Measurements from ENCODE around the gene GRAMD1B.
A peak's percentile ranks its signal among the peaks of the same experiment; 100 is the strongest.

Gene GRAMD1B

GRCh38 chr11:123470842-123471241 is 40.8 kb downstream of the GRAMD1B start:
- Mint-ChIP-seq H3K27ac (no peak overlapping the region), H3K4me3 (no peak overlapping the region), H3K27me3 (ENCODE audit: low read depth, poor library complexity) (peaks cover 3% of the 10 kb centered on the region), H3K4me1 (peaks cover 26% of the 10 kb centered on the region), H3K36me3 (ENCODE audit: low read depth) (no peaks in the 10 kb centered on the region), H3K9me3 (no peaks in the 10 kb centered on the region)
- no peak for DNase-seq
- TF ChIP-seq, protein P1, sequence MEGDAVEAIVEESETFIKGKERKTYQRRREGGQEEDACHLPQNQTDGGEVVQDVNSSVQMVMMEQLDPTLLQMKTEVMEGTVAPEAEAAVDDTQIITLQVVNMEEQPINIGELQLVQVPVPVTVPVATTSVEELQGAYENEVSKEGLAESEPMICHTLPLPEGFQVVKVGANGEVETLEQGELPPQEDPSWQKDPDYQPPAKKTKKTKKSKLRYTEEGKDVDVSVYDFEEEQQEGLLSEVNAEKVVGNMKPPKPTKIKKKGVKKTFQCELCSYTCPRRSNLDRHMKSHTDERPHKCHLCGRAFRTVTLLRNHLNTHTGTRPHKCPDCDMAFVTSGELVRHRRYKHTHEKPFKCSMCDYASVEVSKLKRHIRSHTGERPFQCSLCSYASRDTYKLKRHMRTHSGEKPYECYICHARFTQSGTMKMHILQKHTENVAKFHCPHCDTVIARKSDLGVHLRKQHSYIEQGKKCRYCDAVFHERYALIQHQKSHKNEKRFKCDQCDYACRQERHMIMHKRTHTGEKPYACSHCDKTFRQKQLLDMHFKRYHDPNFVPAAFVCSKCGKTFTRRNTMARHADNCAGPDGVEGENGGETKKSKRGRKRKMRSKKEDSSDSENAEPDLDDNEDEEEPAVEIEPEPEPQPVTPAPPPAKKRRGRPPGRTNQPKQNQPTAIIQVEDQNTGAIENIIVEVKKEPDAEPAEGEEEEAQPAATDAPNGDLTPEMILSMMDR (IDR thresholded peaks at IDR 0.05), result no peak

DNA sequence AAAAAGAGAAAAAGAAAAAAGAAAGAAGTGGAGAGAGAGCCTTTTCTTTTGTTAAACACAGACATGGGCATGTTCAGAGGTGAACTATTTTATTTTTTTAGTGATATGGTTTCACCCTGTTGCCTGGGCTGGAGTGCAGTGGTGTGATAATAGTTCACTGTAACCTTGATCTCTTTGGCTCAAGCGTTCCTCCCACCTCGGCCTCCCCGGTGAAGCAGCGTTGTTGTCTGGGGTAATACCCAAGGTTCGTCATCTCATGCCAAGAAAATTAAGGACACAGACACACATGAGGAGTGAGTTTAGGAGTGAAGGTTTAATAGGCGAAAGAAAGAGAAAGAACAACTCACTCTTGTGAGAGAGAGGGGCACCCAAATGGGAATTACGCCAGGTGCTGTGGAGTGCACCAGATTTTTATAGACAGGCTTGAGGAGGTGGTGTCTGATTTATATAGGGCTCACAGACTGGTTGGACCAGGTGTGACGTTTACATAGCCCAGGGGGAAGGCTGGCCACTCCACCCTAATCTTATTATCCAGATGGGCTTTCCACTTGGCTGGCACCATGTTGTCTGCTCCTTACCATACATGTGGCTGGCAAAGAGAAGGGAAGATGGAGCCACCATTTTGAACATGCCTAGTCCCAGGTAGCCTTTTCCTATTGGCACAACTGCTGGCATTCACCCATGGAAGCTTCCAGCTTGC is 42.3 kb downstream of the GRAMD1B start:
- peaks cover 26% of the 10 kb centered on the region for H3K4me1 Mint-ChIP-seq
- no peak overlapping the region for H3K4me3 Mint-ChIP-seq
- no peaks in the 10 kb centered on the region for H3K36me3 Mint-ChIP-seq (ENCODE audit: low read depth)
- TF ChIP-seq, protein P1 (IDR thresholded peaks at IDR 0.05), result no peak
- H3K27me3 Mint-ChIP-seq (ENCODE audit: low read depth, poor library complexity), result peaks cover 3% of the 10 kb centered on the region
- H3K9me3 Mint-ChIP-seq, result no peaks in the 10 kb centered on the region
- no peak for DNase-seq
- H3K27ac Mint-ChIP-seq, result no peak overlapping the region

- H3K27ac Mint-ChIP-seq, result no peak overlapping the region
- H3K27me3 Mint-ChIP-seq (ENCODE audit: low read depth, poor library complexity), result peaks cover 3% of the 10 kb centered on the region
- H3K9me3 Mint-ChIP-seq, result no peaks in the 10 kb centered on the region
- no peak overlapping the region for H3K4me3 Mint-ChIP-seq
- no peak for DNase-seq
- TF ChIP-seq, protein P1 (IDR thresholded peaks at IDR 0.05), result no peak
- H3K36me3 Mint-ChIP-seq (ENCODE audit: low read depth), result no peaks in the 10 kb centered on the region
- peaks cover 29% of the 10 kb centered on the region for H3K4me1 Mint-ChIP-seq
Observed at GRCh38 chr11:123473941-123474677, 44.0 kb downstream of the GRAMD1B start.

DNA sequence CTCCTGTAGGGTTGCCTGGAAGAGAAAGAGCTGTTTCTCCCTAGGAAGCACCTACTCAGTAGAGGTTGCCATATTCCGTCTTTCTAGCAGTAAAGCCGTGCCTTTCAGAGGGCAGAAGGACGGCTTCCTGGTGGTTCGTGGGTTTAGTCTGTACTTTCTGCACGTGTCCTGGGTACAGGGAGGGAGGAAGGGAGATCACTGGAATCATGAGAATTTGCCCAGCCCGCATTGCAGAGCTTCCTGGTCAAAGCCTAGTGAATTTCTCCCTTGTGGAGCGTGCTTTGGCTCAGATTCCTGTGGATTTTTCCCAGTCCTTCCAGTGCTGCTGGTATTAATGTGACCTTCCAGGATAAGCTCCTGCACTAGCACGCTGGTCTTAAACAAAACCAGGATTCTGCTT is 44.9 kb downstream of the GRAMD1B start:
- Mint-ChIP-seq H3K9me3 (no peaks in the 10 kb centered on the region), H3K4me1 (peaks cover 21% of the 10 kb centered on the region), H3K36me3 (ENCODE audit: low read depth) (no peaks in the 10 kb centered on the region), H3K27ac (no peak overlapping the region), H3K27me3 (ENCODE audit: low read depth, poor library complexity) (peaks cover 3% of the 10 kb centered on the region), H3K4me3 (no peak overlapping the region)
- TF ChIP-seq, protein P1 (IDR thresholded peaks at IDR 0.05), result no peak
- DNase-seq, result no peak

GRCh38 chr11:123475469-123475868 is 45.4 kb downstream of the GRAMD1B start:
- TF ChIP-seq, protein P1 (IDR thresholded peaks at IDR 0.05), result peak; percentile 30
- peak; percentile 16 for DNase-seq
- no peak overlapping the region for H3K4me3 Mint-ChIP-seq
- H3K27ac Mint-ChIP-seq, result no peak overlapping the region
- peaks cover 24% of the 10 kb centered on the region for H3K4me1 Mint-ChIP-seq
- peaks cover 1% of the 10 kb centered on the region for H3K27me3 Mint-ChIP-seq (ENCODE audit: low read depth, poor library complexity)
- no peaks in the 10 kb centered on the region for H3K36me3 Mint-ChIP-seq (ENCODE audit: low read depth)
- H3K9me3 Mint-ChIP-seq, result no peaks in the 10 kb centered on the region
